Right ventricle myocardium inferior (tissue), 1 donor: ENCODE data around the gene EBF4. TPM values are rescaled to one million over a fixed set of nuclear protein-coding genes. Genes with fewer than 3 reads are reported as not detected.
"Not testable (repeated sequence)": the region's sequence is repeated elsewhere in the genome, so short reads cannot be mapped to it uniquely, and the experiment has no call there.

Experiments used
- ATAC-seq: fragments of 200-7000 bp; cut with Tn5 transposase; one replicate; pipeline ENCODE4 v1.9.1; 2020; ENCODE audit warnings: mild to moderate bottlenecking, moderate library complexity
- DNase-seq: peaks from one replicate; pipeline ENCODE4 v3.0.0; 2021; ENCODE audit errors: missing footprints
- intact Hi-C: fragments of 100-400 bp; cut with DNase I; formaldehyde crosslinking; loops from one replicate; pipeline ENCODE4 v1.11.0; 2022
- total RNA-seq: library from RNA; stranded (reverse); fragmentation: NEBNext Ultra II Directional; extraction: Animal tissue kit (Norgen Biotek cat#: 25700); gene quantifications from one replicate; pipeline ENCODE4 v1.2.1, GENCODE V29; 2021
- donor health status: DM: no; HTN: yes; CAD: no; lungs with severe emphysema.

The EBF4 gene
- total RNA-seq, 1 donor from 2014 or later = 4.7 TPM

DNA sequence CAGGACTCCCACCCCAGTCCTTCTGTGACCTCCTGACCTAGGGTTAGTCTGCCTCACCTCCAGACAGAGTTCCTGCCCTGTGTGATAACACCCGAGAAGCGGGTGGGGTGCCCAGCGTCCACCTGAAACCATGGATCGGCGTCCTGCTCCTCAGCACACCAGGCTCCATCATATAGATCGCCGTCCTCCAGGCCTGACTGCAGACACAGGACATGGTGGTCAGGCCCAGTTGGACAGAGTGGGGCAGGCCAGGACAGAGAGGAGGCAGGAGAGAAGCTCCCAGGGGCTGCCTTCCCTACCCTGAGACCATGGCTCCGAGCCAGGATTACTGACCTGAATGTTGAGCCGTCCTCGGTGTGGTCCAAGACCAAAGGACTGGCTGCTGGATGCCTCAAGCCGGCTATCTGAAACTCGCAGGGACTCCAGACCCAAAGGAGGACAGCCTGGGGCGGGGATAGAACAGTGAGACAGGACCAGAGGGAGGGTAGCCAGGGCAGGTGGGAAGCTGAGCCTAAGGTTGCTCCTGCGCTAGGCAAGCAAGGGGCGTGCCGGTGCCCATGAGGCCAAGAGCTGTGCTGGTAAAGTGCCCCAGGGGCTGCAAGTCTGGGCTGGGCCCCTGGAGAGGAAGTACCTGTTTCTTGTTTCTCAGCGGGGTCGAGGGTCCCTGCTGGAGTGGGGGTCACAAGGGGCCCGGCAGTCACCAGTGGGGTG lies 105.7 kb downstream of the EBF4 start:
- ATAC-seq = no peak
- no peak for DNase-seq

DNA sequence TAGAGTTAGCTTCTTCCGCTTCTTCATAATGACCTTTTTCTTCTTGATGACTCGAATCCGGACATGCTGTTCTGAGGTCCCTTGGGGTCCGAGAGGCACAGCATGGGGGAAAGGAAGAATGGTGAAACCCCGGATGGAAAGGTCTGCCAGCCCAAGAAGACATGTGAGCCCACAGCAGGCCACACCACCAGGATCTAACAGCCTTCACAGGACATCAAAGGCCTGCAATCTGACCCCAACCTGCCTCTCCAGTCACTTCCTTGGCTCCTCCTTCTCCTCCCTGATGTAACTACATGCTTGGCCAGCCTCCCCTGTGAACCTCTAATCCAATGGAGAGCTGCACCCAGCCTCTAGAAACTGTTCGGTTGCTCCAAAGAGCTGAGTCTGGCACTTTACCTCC lies 106.2 kb downstream of the EBF4 start:
- DNase-seq = no peak
- ATAC-seq = no peak
- intact Hi-C loops = no loop called here

More for the DNA sequence above, 105.7 kb downstream of the EBF4 start:
- intact Hi-C loops = no loop called here

DNA sequence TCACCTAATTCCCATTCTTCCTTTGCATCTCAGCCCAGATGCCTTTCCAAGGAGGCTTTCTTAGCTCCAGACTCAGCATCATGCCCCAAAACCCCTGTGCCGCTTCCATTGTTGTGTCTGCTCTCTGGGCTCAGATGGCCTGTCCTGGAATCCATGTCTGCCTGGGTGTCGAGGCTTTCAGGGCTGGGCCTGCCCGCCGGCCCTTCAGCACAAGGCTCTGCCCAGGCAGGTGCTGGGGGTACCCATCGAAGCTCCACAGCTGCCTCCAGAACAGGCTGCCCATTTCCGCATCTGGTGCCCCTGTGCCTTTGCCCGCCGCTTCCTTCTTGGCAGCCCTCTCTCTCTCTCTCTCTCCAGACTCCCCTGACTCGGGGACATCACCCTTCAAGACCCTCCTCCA lies 106.7 kb downstream of the EBF4 start:
- intact Hi-C loops = no loop called here
- no peak for DNase-seq

DNA sequence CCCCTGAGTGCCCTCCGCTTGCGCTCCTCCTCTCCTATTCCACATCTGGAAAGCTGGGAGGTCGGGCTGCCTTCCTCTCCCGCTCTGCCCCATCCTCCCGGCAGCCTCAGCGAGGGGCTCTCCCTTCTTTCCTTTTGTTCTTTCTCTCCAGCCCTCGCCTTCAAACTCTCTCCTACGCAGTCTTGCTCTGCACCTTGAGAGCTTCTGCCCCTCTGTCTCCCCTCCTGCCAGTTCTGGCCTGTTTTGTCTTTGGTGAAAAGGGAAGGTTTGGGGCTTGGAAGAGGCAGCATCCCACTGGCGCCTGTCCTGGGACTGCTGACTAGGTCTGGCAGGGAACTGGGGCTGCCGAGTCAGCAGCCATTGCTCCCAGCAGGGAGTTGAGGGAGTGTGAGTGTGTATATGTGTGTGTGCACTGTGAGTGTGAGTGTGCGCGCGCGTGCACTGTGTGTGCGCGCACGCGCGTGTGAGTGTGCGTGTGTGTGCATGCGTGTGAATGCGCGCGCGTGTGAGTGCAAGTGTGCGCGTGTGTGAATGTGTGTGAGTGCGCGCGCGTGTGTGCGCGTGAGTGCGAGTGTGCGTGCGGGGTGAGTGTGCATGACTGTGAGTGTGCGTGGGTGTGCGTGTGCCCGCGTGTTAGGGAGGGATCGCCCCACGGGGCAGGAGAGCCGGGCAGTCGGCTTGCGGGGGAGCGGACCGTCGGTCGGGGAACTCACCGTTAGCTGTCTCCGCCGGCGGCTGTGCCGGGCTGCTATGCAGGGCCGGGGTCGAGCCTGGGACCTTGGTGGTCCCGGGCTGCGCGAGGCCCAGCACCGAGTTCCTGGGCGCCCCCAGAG lies 107.3 kb downstream of the EBF4 start:
- DNase-seq (peak; percentile 75), ATAC-seq (peak; percentile 41)
- intact Hi-C loops = no loop called here

More for the DNA sequence above, 106.7 kb downstream of the EBF4 start:
- ATAC-seq = no peak

DNA sequence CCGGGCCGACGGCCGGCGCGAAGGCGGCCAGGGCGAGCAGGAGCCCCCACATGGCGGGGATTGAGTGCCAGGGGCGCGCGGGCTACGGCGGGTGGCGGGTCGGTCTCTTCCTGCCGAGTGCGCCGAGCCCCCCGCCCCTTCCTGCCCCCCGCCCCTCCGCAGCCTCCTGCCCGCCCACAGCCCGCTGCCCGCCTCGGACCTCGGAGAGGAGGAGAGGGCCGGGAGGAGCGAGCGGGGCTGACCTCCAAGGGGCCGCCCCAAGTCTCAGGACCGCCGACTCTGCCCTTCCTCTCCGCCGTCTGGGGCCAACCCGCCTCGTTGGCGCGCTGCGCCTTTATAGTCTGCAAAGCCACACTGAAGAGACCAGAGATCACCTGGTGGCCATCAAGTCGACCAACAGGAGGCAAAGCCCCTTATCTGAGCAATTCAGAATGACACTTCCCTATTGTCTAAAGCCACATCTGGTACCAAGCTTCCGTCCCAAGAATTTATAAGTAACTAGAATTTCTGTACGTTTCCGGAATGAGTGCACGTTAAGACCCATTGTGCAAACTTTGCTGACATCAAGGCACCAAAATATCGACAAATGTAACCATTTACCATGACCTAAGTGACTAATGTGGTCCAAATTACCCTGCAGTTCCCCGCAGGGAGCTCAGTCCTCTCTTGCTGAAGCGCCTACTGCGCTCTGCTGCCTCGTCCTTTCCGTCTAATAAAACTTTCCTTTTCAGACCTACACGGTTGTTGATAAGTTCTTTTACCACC lies 108.1 kb downstream of the EBF4 start, which contains the start of gene CPXM1:
Gene CPXM1, minus strand, starts transcription at position 107 of the 765 bp plus-strand sequence. Its CDS starts 55 bp downstream, at position 52.
- no peak for DNase-seq
- peak; percentile 23 for ATAC-seq
- intact Hi-C loops = no loop called here

DNA sequence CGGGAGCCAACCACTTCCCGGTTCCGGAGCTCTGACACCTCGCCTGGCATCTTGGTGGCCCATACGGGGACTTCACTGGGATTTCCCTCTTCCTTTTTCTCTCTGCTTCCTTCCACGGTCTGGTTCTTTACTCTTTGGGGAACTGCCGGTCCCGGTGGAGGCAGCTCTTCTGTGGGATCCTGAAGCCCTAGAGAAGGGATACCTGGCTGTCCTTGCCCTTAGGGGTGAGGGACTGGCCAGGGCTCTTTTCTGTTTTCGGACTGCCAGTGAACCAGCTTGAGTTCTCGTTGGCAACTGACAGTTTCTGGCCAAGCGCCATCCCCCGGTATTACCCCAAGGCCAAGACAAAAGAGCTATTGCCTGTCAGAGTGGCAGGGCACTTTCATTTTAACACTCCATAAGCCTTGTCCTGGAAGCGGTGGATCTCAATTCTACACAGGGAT lies 108.7 kb downstream of the EBF4 start:
- intact Hi-C loops = no loop called here
- no peak for ATAC-seq
- no peak for DNase-seq

DNA sequence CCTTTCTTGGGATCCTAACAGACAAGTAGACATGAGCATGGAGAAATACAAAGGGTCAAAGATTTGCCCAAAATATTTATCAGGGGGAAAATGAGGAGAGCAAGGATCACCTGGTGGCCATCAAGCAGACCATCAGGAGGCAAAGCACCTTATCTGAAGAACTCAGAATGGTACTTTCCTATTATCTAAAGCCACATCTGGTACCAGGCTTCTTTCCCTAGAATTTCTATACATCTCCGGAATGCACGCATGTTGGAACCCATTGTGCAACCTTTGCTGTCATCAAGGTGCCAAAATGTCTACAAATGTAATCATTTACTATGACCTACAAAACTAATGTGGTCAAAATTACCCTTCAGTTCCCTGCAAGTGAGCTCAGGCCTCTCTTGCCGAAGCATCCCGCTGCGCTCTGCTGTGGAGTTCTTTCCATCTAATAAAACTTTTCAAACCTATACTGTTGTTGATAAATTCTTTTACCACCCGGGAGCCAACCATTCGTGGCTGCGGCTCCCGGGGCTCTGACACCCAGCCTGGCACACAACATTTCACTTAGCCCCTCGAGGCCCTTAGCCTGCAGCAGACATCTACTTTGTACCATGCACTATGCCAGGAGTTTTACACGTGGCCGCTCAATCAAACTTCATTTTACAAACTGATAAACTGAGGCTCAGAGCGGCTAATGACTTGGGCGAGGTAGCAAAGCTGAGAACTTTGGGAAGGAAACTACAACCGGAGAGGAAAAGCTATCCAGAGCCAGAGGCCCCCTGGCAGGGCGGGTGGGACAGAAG lies 111.7 kb downstream of the EBF4 start:
- ATAC-seq (no peak), DNase-seq (peak; percentile 31)
- intact Hi-C loops = no loop called here

DNA sequence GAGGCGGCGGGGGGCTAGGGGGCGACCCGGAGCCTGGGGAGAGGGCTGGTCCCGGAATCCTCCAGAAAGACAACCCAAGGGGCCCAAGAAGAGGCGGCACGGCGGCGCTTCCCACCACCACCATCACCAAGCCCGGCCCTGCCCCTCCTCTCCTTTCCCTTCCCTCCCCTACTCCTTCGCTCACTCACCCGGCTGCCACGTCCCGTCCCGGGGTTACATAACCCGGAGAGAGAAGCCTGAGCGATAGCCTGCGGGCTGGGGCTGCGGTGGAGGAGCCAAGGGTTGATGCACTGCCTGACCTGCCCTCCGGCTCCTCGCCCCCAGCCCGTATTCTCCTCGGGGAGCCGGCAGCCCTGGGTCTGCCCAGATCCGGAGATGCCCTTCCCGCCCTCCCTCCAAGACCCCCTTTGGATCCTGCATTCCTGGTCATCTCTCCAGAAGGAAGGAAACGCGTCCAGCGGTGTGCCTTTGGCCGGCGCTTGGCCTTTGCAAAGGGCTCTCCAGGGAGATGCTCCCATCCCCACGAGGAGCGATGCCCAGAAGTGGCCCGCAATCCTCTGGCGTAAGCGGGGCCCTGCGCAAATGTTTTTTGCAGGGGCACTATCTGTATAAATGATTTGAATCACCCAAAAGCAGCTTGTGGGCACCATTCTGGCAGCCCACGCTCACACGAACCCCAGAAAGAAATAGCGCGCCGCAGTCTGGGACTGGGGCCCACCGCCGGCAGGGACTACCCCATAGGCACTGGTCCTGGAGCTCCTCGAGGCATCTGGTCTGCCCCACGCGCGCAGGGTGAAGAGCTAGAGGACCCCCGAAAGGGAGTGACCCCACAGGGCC lies 112.5 kb downstream of the EBF4 start:
- ATAC-seq = no peak

DNA sequence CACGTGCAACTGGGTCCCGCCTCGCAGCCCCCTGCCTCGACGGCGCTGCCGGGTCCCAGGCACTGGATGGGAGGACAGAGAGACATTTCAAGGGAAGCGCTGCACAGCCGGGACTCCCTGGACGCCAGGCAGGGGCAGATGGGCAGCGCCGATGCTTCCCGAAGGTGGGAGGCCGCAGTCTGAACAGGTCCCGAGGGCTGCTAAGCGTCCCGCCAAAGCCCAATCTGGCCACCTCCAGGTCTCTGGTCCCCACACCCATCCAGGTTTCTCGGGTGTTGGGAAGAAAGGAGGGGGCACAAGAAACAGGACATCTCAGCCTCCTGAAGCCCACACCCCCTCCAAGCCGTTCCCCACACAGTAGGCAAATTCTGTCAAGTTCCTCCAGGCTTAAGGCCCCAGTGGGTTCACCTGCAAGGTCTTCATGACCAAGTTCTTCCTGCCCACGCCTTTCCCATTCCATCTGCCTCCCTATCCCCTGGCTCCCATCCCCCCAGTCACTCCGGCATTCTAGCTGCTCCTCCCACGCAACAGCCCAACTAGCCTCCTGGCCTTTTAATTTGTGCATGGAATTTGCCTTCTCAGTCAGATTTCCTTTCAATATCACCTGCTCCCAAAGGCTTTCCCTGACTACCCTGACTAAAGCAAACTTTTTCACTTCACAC lies 113.2 kb downstream of the EBF4 start:
- ATAC-seq (no peak), DNase-seq (peak; percentile 37)
- intact Hi-C loops = no loop called here

More for the DNA sequence above, 112.5 kb downstream of the EBF4 start:
- peak; percentile 58 for DNase-seq
- intact Hi-C loops = no loop called here

DNA sequence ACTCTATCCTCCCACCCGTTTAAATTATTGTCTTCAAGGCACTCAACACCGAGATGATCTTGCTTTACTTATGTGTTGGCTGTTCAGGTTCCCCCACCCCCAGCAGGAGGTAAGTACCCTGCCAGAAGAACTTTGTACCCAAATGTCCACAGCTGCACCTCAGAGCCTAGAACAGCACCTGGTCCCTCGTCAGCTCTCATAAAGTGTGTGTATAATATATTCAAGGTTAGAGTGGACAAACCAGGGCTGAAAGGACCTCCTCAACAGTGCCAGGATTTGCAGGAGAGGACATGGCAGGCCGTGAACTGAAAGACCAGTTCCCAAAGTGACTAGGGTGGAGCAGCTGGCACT lies 113.7 kb downstream of the EBF4 start:
- intact Hi-C loops = no loop called here
- no peak for DNase-seq
- no peak for ATAC-seq

DNA sequence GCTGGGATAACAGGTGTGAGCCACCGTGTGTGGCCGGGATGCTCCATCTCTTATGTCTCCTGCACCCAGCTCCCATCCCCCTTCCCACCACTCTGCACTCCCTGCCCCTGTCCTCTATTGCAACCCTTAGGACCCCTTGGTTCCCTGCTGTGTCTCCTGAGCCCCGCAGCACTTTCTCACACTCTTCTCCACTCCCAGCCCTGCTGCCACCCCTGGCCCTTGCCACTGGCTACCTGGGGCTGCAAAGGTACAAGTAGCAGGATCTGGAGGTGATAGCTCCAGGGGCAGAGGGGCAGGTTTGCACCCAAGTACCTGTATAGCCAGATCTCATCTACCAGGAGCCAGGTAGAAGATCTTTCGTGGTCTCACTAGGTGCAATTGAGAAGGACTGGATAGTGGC lies 114.4 kb downstream of the EBF4 start:
- intact Hi-C loops = no loop called here
- DNase-seq (peak; percentile 31), ATAC-seq (no peak)

DNA sequence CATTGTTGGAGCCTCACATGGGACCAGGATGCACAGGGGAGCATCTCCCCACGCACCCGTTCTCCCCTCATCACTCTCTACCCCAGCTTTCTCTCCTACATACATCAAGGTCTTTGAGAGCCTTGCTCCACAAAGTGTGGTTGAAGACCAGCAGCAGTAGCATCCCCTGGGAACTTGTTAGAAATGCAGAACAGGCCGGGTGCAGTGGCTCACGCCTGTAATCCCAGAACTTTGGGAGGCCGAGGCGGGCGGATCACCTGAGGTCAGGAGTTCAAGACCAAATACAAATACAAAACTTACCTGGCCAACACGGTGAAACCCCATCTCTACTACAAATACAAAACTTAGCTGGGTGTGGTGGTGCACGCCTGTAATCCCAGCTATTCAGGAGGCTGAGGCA lies 115.3 kb downstream of the EBF4 start:
- ATAC-seq, intact Hi-C loops: not testable (repeated sequence)
- peak; percentile 21 for DNase-seq

DNA sequence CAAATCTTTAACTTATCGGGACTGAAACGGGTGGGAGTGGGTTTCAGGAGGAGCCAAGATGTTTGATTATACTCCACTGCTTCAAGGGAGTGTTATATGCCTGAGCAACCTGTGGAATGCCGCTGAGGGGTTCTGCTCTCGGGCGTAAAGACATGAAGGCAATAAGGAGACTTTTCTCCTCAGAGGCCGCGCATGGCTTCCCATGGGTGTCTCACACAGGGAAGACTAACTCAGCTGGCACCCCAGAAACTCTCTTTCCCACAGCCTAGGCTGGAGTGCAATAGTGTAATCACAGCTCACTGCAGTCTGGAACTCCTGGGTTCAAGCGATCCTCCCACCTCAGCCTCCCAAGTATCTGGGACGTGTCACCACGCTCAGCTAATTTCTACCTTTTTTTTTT lies 117.1 kb downstream of the EBF4 start:
- no peak for ATAC-seq
- DNase-seq = no peak
- intact Hi-C loops = no loop called here
